Ishikawa (cell line): ENCODE results near the gene TICAM2.

Experiments used
- CEBPB ChIP-seq: IDR thresholded peaks from 2 replicates; pipeline ENCODE4 v1.6.1; 2012
- CREB1 ChIP-seq: IDR thresholded peaks from 2 replicates; pipeline ENCODE4 v1.6.1; 2012; ENCODE audit warnings: low read depth
- EGR1 ChIP-seq: IDR thresholded peaks from 2 replicates; pipeline ENCODE4 v1.6.1; 2012
- EP300 ChIP-seq: IDR thresholded peaks from 2 replicates; pipeline ENCODE4 v1.6.1; 2012; ENCODE audit warnings: borderline replicate concordance
- FOXM1 ChIP-seq: IDR thresholded peaks from 2 replicates; pipeline ENCODE4 v1.6.1; 2012; ENCODE audit warnings: low read depth, borderline replicate concordance
- NFIC ChIP-seq: IDR thresholded peaks from 2 replicates; pipeline ENCODE4 v1.6.1; 2012
- RAD21 ChIP-seq: IDR thresholded peaks from 2 replicates; pipeline ENCODE4 v1.6.1; 2012; ENCODE audit warnings: low read depth
- TAF1 ChIP-seq: IDR thresholded peaks from 2 replicates; pipeline ENCODE4 v1.6.1; 2012; ENCODE audit warnings: low read depth, mild to moderate bottlenecking
- TCF12 ChIP-seq: IDR thresholded peaks from 2 replicates; pipeline ENCODE4 v1.6.1; 2012; ENCODE audit warnings: low read depth
- TEAD4 ChIP-seq: IDR thresholded peaks from 2 replicates; pipeline ENCODE4 v1.6.1; 2012
- YY1 ChIP-seq: IDR thresholded peaks from 2 replicates; pipeline ENCODE4 v1.6.1; 2012; ENCODE audit warnings: low read depth
- ZBTB7A ChIP-seq: IDR thresholded peaks from 2 replicates; pipeline ENCODE4 v1.6.1; 2012; ENCODE audit warnings: low read depth
- TF ChIP-seq, protein P1 (sequence below): IDR thresholded peaks from 2 replicates; pipeline ENCODE4 v1.6.1; 2012
- TF ChIP-seq, protein P2 (sequence below): IDR thresholded peaks from 2 replicates; pipeline ENCODE4 v1.6.1; 2012; ENCODE audit warnings: low read depth, mild to moderate bottlenecking
- TF ChIP-seq, protein P3 (sequence below): IDR thresholded peaks from 2 replicates; pipeline ENCODE4 v1.6.1; 2012

Gene TICAM2

DNA sequence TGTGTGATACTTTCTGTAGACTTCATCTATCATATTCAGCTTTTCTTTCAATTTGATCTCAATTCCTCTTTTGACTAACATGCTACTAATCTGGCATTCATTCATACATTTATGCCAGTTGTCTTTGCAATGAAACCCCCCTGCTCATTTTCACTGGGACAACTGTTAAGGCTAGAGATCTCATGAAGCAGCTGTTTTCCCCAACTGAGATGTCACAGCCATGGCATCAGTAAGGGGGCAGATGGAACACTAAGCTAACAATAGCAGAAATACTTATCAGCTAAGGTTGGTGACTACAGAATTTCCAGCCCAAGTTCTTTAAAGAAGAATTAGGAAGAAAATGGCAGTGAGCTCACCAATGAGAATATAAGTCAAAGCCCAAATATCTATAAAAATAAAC, 14.2 kb upstream of the TICAM2 start:
- TF ChIP-seq EGR1 (no peak), TEAD4 (no peak), YY1 (no peak), CEBPB (no peak), TAF1 (no peak), EP300 (no peak)
- TF ChIP-seq, protein P1, sequence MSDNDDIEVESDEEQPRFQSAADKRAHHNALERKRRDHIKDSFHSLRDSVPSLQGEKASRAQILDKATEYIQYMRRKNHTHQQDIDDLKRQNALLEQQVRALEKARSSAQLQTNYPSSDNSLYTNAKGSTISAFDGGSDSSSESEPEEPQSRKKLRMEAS: no peak
- TF ChIP-seq, protein P2, sequence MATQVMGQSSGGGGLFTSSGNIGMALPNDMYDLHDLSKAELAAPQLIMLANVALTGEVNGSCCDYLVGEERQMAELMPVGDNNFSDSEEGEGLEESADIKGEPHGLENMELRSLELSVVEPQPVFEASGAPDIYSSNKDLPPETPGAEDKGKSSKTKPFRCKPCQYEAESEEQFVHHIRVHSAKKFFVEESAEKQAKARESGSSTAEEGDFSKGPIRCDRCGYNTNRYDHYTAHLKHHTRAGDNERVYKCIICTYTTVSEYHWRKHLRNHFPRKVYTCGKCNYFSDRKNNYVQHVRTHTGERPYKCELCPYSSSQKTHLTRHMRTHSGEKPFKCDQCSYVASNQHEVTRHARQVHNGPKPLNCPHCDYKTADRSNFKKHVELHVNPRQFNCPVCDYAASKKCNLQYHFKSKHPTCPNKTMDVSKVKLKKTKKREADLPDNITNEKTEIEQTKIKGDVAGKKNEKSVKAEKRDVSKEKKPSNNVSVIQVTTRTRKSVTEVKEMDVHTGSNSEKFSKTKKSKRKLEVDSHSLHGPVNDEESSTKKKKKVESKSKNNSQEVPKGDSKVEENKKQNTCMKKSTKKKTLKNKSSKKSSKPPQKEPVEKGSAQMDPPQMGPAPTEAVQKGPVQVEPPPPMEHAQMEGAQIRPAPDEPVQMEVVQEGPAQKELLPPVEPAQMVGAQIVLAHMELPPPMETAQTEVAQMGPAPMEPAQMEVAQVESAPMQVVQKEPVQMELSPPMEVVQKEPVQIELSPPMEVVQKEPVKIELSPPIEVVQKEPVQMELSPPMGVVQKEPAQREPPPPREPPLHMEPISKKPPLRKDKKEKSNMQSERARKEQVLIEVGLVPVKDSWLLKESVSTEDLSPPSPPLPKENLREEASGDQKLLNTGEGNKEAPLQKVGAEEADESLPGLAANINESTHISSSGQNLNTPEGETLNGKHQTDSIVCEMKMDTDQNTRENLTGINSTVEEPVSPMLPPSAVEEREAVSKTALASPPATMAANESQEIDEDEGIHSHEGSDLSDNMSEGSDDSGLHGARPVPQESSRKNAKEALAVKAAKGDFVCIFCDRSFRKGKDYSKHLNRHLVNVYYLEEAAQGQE: no peak

DNA sequence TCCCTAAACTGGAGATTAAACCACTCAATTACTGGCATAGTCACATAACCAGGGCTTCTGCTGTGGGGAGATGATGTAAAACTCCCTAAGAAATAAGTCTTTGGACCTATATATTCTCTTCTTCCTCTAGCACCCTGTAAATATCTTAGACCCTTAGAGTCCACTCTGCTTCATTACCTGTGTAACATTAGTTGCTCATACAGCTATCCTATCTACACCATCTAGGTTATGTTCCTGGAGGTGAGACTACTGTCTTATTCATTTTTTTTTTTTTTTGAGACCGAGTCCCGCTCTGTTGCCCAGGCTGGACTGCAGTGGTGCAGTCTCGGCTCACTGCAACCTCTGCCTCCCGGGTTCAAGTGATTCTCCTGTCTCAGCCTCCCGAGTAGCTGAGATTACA, 9.6 kb upstream of the TICAM2 start:
- TF ChIP-seq EGR1 (no peak), TAF1 (no peak), RAD21 (no peak), TEAD4 (no peak), TCF12 (no peak), CREB1 (no peak), CEBPB (no peak), FOXM1 (no peak), YY1 (no peak), ZBTB7A (no peak), EP300 (no peak), NFIC (no peak)
- TF ChIP-seq, protein P1: no peak
- TF ChIP-seq, protein P2: no peak
- TF ChIP-seq, protein P3, sequence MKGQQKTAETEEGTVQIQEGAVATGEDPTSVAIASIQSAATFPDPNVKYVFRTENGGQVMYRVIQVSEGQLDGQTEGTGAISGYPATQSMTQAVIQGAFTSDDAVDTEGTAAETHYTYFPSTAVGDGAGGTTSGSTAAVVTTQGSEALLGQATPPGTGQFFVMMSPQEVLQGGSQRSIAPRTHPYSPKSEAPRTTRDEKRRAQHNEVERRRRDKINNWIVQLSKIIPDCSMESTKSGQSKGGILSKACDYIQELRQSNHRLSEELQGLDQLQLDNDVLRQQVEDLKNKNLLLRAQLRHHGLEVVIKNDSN: no peak

DNA sequence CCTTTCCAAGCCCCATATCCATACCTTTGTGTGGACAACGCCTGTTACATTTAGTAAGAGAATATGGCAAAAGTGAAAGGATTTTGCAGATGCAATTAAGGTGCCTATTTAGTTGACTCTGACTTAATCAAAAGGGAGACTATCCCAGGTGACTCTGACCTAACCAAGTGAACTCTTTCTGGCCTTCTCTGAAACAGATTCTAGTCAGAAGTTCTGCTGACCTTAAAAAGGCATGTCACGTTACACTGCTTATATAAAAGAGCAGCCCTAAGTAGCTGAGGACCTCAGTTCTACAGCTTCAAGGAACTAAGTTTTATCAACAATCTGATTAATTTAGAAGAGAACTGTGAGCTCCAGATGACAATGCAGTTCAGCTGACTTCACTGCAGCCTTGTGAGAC, 5.7 kb upstream of the TICAM2 start:
- TF ChIP-seq RAD21 (no peak), CEBPB (no peak), FOXM1 (no peak), TEAD4 (no peak), ZBTB7A (no peak), EGR1 (no peak), TCF12 (no peak), TAF1 (no peak)
- TF ChIP-seq, protein P3: no peak
- TF ChIP-seq, protein P1: no peak

DNA sequence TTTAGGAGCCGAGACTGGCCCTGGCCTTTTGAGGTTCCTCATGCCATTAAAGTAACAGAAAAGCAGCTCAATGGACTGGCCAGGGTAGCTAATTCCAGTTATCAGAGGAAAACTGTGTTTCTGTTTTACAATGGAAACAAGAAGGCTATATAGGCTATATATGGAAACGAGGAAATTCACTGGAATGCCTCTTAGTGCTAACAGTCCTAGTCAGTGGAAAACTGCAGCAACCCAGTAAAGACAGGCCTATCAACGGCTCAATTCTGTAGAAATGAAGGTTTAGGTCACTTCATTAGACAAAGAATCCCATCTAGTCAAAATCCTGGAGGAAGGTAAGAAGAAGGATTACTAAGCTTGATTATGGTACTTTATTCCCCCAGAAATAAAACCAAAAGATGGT, 3.2 kb upstream of the TICAM2 start:
- no peak for TF ChIP-seq CEBPB
- TF ChIP-seq, protein P1: no peak
- no peak for TF ChIP-seq ZBTB7A
- TF ChIP-seq, protein P2: no peak
- no peak for TF ChIP-seq TAF1
- TF ChIP-seq EP300: no peak
- TF ChIP-seq YY1: no peak
- no peak for TF ChIP-seq FOXM1
- no peak for TF ChIP-seq TCF12
- no peak for TF ChIP-seq EGR1
- TF ChIP-seq, protein P3: no peak
- TF ChIP-seq CREB1: no peak
- TF ChIP-seq RAD21: no peak
- no peak for TF ChIP-seq NFIC
